Epithelial cell of esophagus (primary cell): ENCODE data around the gene ATF5.
"Not testable (repeated sequence)": the region's sequence is repeated elsewhere in the genome, so short reads cannot be mapped to it uniquely, and the experiment has no call there.

Experiments used
- DNase-seq: peaks from one replicate; pipeline ENCODE4 v3.0.0; 2010; ENCODE audit warnings: low read depth
- H3K4me3 ChIP-seq: 2 replicates; pipeline ENCODE4 v1.5.1; 2011; ENCODE audit warnings: mild to moderate bottlenecking, low read length, control low read depth
- TF ChIP-seq, protein P1 (sequence below): IDR thresholded peaks from 2 replicates; pipeline ENCODE4 v1.5.1; 2011; ENCODE audit warnings: low read depth, mild to moderate bottlenecking, low read length, control low read depth, inconsistent platforms; ENCODE audit not compliant: insufficient read depth; ENCODE audit errors: missing control alignments

Gene ATF5

DNA sequence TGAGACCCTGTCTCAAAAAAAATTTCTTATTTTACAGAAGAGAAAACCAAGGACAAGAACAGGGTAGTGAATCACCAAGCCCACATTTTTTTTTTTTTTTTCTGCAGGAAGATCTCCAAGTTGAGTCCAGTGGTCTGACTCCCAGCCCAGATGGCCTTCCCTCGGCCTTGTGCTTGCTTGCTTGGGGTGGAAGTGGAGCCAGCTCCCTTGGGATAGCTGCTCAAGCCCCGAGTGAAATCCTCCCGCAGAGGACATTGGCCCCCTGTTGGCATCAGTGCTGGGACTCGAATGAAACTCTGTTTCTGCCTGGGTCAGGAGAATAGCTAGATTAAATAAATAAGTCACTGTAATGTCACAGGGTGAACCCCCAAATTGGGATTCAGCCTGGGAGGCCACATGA, 9.7 kb downstream of the ATF5 start:
- DNase-seq, result no peak
- TF ChIP-seq, protein P1, sequence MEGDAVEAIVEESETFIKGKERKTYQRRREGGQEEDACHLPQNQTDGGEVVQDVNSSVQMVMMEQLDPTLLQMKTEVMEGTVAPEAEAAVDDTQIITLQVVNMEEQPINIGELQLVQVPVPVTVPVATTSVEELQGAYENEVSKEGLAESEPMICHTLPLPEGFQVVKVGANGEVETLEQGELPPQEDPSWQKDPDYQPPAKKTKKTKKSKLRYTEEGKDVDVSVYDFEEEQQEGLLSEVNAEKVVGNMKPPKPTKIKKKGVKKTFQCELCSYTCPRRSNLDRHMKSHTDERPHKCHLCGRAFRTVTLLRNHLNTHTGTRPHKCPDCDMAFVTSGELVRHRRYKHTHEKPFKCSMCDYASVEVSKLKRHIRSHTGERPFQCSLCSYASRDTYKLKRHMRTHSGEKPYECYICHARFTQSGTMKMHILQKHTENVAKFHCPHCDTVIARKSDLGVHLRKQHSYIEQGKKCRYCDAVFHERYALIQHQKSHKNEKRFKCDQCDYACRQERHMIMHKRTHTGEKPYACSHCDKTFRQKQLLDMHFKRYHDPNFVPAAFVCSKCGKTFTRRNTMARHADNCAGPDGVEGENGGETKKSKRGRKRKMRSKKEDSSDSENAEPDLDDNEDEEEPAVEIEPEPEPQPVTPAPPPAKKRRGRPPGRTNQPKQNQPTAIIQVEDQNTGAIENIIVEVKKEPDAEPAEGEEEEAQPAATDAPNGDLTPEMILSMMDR, result no peak
- no peak overlapping the region for H3K4me3 ChIP-seq

GRCh38 chr19:49939721-49940481, 10.9 kb downstream of the ATF5 start:
- no peak overlapping the region for H3K4me3 ChIP-seq
- no peak for DNase-seq
- TF ChIP-seq, protein P1, result no peak

GRCh38 chr19:49940482-49940791, 11.4 kb downstream of the ATF5 start:
- no peak for DNase-seq
- TF ChIP-seq, protein P1, result no peak
- no peak overlapping the region for H3K4me3 ChIP-seq

DNA sequence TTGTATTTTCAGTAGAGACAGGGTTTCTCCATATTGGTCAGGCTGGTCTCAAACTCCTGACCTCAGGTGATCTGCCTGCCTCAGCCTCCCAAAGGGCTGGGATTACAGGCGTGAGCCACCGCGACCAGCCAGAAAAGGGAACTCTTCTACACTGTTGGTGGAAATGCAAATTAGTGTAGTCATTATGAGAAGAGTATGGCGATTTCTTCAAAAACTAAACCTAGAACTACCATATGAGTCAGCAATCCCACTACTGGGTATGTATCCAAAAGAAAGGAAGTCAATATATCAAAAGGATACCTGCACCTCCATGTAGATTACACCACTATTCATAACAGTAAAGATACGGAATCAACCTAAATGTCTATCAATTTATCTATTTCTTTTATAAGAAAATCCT, 15.6 kb downstream of the ATF5 start:
- H3K4me3 ChIP-seq, DNase-seq: not testable (repeated sequence)

DNA sequence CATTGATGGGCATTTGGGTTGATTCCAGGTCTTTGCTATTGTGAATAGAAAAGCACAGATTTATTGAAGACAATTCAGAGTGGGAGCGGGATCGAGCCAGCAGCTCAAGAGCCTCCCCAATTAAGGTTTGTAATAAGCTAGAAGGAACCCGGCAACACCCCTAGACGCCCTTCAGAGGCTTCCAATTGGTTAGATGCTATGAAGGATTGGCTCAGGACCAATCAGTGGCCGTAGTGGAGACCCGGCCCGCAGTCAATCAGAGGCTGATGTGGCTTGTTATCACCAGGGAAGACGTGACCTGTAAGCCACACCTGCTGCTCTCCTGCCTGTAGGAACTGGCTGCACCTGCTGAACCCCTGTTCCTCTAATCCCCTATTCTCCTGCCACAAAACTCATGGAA, 17.4 kb downstream of the ATF5 start:
- TF ChIP-seq, protein P1, result no peak
- DNase-seq, result no peak
- no peak overlapping the region for H3K4me3 ChIP-seq

DNA sequence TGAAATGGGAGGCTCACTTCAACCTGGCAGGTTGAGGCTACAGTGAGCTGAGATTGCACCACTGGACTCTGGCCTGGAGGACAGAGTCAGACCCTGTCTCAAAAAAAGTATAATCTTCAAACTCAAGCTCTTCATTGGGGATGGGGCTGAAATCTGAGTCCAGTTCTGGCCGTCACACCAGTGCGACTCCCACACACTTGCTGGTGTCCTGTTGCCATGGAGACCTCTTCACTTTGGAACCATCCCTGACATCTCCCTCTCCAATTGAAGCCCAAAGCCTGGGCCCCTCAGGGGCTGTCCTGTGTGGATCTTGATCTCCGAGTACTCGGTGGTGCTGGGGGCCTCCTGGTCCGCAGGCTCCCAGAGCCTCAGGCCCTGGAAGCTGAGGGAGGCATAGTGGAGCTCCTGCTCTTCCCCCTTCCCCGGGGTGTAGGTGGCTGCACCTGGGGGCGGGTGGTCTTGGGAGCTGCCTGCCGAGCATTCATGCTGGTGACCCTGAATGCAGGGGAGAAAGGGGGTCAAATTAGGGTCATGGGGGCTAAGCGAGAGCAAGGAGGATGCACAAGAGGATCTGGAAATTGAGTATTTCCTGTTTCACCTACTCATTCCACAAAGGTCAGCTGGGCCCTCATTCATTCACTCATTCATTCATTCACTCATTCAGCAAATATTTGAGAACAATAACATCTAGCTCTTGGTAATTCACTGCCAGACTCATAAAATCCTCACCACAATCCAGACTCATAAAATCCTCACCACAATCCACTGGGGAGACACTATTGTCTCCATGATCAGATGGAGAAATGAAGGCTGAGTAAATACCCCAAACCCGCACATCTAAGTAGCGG, 21.0 kb downstream of the ATF5 start:
- no peak for DNase-seq
- TF ChIP-seq, protein P1, result no peak
- H3K4me3 ChIP-seq, result no peak overlapping the region

DNA sequence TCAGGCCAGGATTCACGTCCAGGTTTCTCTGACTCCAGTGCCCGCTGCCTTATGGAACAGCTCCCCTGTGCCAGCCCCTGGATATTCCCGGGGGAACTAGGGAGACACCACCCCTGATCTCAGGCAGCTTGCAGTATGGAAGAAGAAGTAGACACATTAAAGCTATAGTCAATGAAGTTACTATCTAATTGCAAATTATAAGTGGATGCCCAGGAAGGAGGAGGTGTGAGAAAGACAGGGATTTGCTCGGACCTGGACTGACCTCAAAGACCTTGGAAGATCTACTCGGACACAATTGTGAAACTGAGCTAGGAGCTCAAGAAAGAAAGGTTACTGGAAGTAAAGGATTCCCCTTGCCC, 21.6 kb downstream of the ATF5 start:
- no peak for DNase-seq
- TF ChIP-seq, protein P1, result no peak
- no peak overlapping the region for H3K4me3 ChIP-seq
